Caco-2 (cell line): Measurements from ENCODE around the gene ADGRL3. TPM values are rescaled to one million over a fixed set of nuclear protein-coding genes. Genes with fewer than 3 reads are reported as not detected.

Experiments used
- BruUV-seq: library from RNA; stranded (reverse); fragments of 400-500 nt; replicated peaks from 2 replicates; lab custom pipeline; 2021; lab: Mats Ljungman, UMichigan
- CTCF ChIA-PET: fragments of 300-600 bp; sonication (Branson Sonifier 250); formaldehyde crosslinking; loops from one replicate; lab custom pipeline; 2022; ENCODE audit warnings: antibody characterized with exemption; lab: Charles Lee
- POLR2A ChIA-PET: fragments of 300-600 bp; sonication (Branson Sonifier 250); formaldehyde crosslinking; loops from one replicate; lab custom pipeline; 2022; ENCODE audit warnings: antibody characterized with exemption; lab: Charles Lee
- DNase-seq, 2 experiments: peaks; one replicate each; pipeline versions ENCODE4 v3.0.0 to v3.0.0-alpha.2; 2020 to 2022
- H3K27me3 ChIP-seq: replicated peaks from 2 replicates; pipeline ENCODE4 v1.6.0; 2011; ENCODE audit warnings: low read length; ENCODE audit not compliant: control insufficient read depth, insufficient read depth
- H3K36me3 ChIP-seq: 2 replicates; pipeline ENCODE4 v1.5.1; 2011; ENCODE audit warnings: low read length; ENCODE audit not compliant: control insufficient read depth, insufficient read depth
- H3K4me1 ChIP-seq: fragments of 250-450 bp; sonication (Bioruptor Pico); 2 replicates; pipeline ENCODE4 v1.5.1; 2020; ENCODE audit warnings: mild to moderate bottlenecking
- H3K4me3 ChIP-seq: 2 replicates; pipeline ENCODE4 v1.5.1; 2011; ENCODE audit warnings: low read depth, mild to moderate bottlenecking, control low read depth, low read length
- H3K9me3 ChIP-seq: fragments of 250-450 bp; sonication (Bioruptor Pico); 2 replicates; pipeline ENCODE4 v1.5.1; 2020; ENCODE audit warnings: mild to moderate bottlenecking, moderate library complexity
- H3K27ac Mint-ChIP-seq: one replicate; pipeline ENCODE4 v1.8.0; 2022; ENCODE audit warnings: mixed read lengths; ENCODE audit not compliant: unreplicated experiment
- H3K27me3 Mint-ChIP-seq: one replicate; pipeline ENCODE4 v1.8.0; 2022; ENCODE audit warnings: mixed read lengths; ENCODE audit not compliant: insufficient read depth, unreplicated experiment
- H3K36me3 Mint-ChIP-seq: one replicate; pipeline ENCODE4 v1.8.0; 2022; ENCODE audit warnings: mild to moderate bottlenecking, mixed read lengths; ENCODE audit not compliant: insufficient read depth, unreplicated experiment
- H3K4me1 Mint-ChIP-seq: one replicate; pipeline ENCODE4 v1.8.0; 2022; ENCODE audit warnings: low read depth, mixed read lengths; ENCODE audit not compliant: unreplicated experiment
- H3K4me3 Mint-ChIP-seq: one replicate; pipeline ENCODE4 v1.8.0; 2022; ENCODE audit warnings: mild to moderate bottlenecking, moderate library complexity, mixed read lengths; ENCODE audit not compliant: unreplicated experiment
- H3K9me3 Mint-ChIP-seq: one replicate; pipeline ENCODE4 v1.8.0; 2022; ENCODE audit warnings: mixed read lengths; ENCODE audit not compliant: unreplicated experiment
- intact Hi-C: fragments of 100-400 bp; cut with micrococcal nuclease; formaldehyde crosslinking; loops from one replicate; pipeline ENCODE4 v1.10.0; 2022; ENCODE audit not compliant: unreplicated experiment
- total RNA-seq: library from RNA; stranded (reverse); gene quantifications from 2 replicates; pipeline ENCODE4 v1.2.3, GENCODE V29; 2022
- TF ChIP-seq, protein P1 (sequence below), 2 experiments: fragments of 200-600 bp in 1 of 2; IDR thresholded peaks; 1 replicate in 1 of 2; 2 replicates in 1 of 2; pipeline versions ENCODE4 v1.5.1 to v1.8.0; 2011 to 2022; ENCODE audit warnings: antibody characterized with exemption in 1 of 2, control low read depth in 1 of 2, inconsistent platforms in 1 of 2, low read depth in 1 of 2, low read length in 1 of 2, mild to moderate bottlenecking in 1 of 2, moderate library complexity in 1 of 2; ENCODE audit not compliant: insufficient read depth in 1 of 2, severe bottlenecking in 1 of 2, unreplicated experiment in 1 of 2

Gene ADGRL3
- total RNA-seq, 1 experiment from 2014 or later = 1.5 TPM

DNA sequence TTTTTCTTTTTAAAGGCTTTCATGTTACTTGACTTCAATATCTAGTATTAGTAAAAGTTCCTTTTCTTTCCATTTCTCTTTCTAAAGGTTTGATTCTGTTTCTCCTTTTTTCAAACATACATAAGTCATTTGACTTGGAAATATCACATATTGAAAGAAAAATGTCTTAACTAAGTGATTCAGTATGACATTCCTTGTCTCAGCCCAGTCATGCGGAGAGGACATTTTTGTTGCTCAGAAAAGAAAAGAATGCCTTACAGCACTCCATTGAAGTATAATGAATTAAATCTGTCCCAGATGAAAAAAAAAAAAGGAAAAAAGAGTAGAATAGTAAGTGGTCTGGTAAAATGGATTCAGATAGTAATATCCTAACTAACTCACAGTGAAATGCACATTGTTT lies 466.1 kb downstream of the ADGRL3 start:
- Mint-ChIP-seq H3K4me3 (no peak overlapping the region), H3K4me1 (no peaks in the 10 kb centered on the region), H3K27me3 (no peaks in the 10 kb centered on the region), H3K36me3 (no peaks in the 10 kb centered on the region), H3K9me3 (no peaks in the 10 kb centered on the region), H3K27ac (no peak overlapping the region)
- POLR2A ChIA-PET = no interaction called here
- Histone ChIP-seq H3K36me3 (no peaks in the 10 kb centered on the region), H3K27me3 (no peaks in the 10 kb centered on the region), H3K9me3 (no peaks in the 10 kb centered on the region), H3K4me3 (no peak overlapping the region), H3K4me1 (no peaks in the 10 kb centered on the region)
- TF ChIP-seq, protein P1, sequence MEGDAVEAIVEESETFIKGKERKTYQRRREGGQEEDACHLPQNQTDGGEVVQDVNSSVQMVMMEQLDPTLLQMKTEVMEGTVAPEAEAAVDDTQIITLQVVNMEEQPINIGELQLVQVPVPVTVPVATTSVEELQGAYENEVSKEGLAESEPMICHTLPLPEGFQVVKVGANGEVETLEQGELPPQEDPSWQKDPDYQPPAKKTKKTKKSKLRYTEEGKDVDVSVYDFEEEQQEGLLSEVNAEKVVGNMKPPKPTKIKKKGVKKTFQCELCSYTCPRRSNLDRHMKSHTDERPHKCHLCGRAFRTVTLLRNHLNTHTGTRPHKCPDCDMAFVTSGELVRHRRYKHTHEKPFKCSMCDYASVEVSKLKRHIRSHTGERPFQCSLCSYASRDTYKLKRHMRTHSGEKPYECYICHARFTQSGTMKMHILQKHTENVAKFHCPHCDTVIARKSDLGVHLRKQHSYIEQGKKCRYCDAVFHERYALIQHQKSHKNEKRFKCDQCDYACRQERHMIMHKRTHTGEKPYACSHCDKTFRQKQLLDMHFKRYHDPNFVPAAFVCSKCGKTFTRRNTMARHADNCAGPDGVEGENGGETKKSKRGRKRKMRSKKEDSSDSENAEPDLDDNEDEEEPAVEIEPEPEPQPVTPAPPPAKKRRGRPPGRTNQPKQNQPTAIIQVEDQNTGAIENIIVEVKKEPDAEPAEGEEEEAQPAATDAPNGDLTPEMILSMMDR (IDR thresholded peaks at IDR 0.05; ENCODE audit: insufficient read depth in 1 of 2, low read depth in 1 of 2, low read length in 1 of 2, severe bottlenecking in 1 of 2, unreplicated experiment in 1 of 2) = no peak
- CTCF ChIA-PET = no interaction called here
- no TSS peak for BruUV-seq
- intact Hi-C loops = no loop called here
- no peak for DNase-seq

DNA sequence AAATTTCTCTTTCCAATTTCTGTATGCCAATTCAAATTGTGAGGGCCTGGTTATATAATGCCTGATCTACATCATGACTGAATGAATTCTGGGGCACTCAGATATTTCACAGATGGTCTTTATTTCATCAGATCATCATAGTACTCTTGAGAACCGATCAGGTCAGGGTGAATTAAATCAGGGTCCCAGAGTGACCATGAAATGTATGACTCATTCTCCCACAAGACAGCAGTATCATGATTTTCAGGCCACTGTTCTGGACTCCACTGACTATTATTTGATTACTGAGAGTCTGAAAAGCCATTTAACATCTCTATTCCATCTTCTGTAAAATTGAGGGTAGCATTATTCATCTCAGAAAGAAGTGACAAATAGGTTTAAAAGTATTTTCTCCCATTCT lies 471.5 kb downstream of the ADGRL3 start:
- Mint-ChIP-seq H3K27me3 (no peaks in the 10 kb centered on the region), H3K36me3 (no peaks in the 10 kb centered on the region), H3K9me3 (no peaks in the 10 kb centered on the region), H3K27ac (no peak overlapping the region), H3K4me1 (no peaks in the 10 kb centered on the region), H3K4me3 (no peak overlapping the region)
- no peak for DNase-seq
- H3K9me3 ChIP-seq = no peaks in the 10 kb centered on the region
- H3K4me1 ChIP-seq = no peaks in the 10 kb centered on the region
- H3K27me3 ChIP-seq = no peaks in the 10 kb centered on the region
- ChIA-PET CTCF (no interaction called here), POLR2A (no interaction called here)
- no peak overlapping the region for H3K4me3 ChIP-seq
- no peaks in the 10 kb centered on the region for H3K36me3 ChIP-seq
- TF ChIP-seq, protein P1 (IDR thresholded peaks at IDR 0.05; ENCODE audit: insufficient read depth in 1 of 2, low read depth in 1 of 2, low read length in 1 of 2, severe bottlenecking in 1 of 2, unreplicated experiment in 1 of 2) = no peak
- no TSS peak for BruUV-seq
- intact Hi-C loops = no loop called here

DNA sequence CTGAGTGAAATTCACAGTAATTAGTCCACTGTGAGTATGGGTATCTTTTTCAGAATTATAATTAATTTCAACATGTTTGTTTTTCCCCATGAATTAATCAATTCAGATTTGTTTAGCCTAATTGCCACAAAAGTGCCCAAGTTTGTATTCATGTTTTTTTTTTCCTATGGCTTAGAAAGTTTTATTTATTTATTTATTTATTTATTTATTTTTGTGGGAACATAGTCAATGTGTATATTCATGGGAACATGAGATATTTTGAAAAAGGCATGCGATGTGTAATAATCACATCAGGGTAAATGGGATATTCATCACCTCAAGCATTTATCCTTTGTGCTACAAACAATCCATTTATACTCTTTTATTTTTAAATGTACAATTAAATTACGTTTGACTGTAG lies 475.3 kb downstream of the ADGRL3 start:
- Histone ChIP-seq H3K36me3 (no peaks in the 10 kb centered on the region), H3K4me3 (no peak overlapping the region), H3K9me3 (no peaks in the 10 kb centered on the region), H3K4me1 (no peaks in the 10 kb centered on the region), H3K27me3 (no peaks in the 10 kb centered on the region)
- POLR2A ChIA-PET = no interaction called here
- no peak overlapping the region for H3K27ac Mint-ChIP-seq
- no peaks in the 10 kb centered on the region for H3K36me3 Mint-ChIP-seq
- no peaks in the 10 kb centered on the region for H3K4me1 Mint-ChIP-seq
- BruUV-seq = no TSS peak
- no peak overlapping the region for H3K4me3 Mint-ChIP-seq
- no peaks in the 10 kb centered on the region for H3K27me3 Mint-ChIP-seq
- DNase-seq = no peak
- intact Hi-C loops = no loop called here
- H3K9me3 Mint-ChIP-seq = no peaks in the 10 kb centered on the region
- TF ChIP-seq, protein P1 (IDR thresholded peaks at IDR 0.05; ENCODE audit: insufficient read depth in 1 of 2, low read depth in 1 of 2, low read length in 1 of 2, severe bottlenecking in 1 of 2, unreplicated experiment in 1 of 2) = no peak
- CTCF ChIA-PET = no interaction called here
